NCI-H774 (cell line): ENCODE data around the gene SUCLG1.
"Not testable (repeated sequence)": the region's sequence is repeated elsewhere in the genome, so short reads cannot be mapped to it uniquely, and the experiment has no call there.

ENCODE experiments used
- DNase-seq: peaks from one replicate; lab custom pipeline; 2025; lab: John Stamatoyannopoulos, UW

SUCLG1 gene

GRCh38 chr2:84421197-84421596, 37.9 kb downstream of the SUCLG1 start:
- DNase-seq, result no peak

GRCh38 chr2:84417453-84418145, 41.5 kb downstream of the SUCLG1 start:
- DNase-seq, result no peak

GRCh38 chr2:84409531-84409930, 49.5 kb downstream of the SUCLG1 start:
- no peak for DNase-seq

GRCh38 chr2:84402111-84402510, 57.0 kb downstream of the SUCLG1 start:
- DNase-seq, result not testable (repeated sequence)

GRCh38 chr2:84399839-84400238, 59.2 kb downstream of the SUCLG1 start:
- not testable (repeated sequence) for DNase-seq

- DNase-seq, result no peak
Observed at GRCh38 chr2:84395820-84396219, 63.3 kb downstream of the SUCLG1 start.

- DNase-seq, result no peak
Observed at GRCh38 chr2:84394628-84395027, 64.5 kb downstream of the SUCLG1 start.

GRCh38 chr2:84393829-84394228, 65.3 kb downstream of the SUCLG1 start:
- no peak for DNase-seq

GRCh38 chr2:84389794-84390193, 69.3 kb downstream of the SUCLG1 start:
- DNase-seq, result no peak

GRCh38 chr2:84388921-84389490, 70.1 kb downstream of the SUCLG1 start:
- no peak for DNase-seq

GRCh38 chr2:84388133-84388532, 70.9 kb downstream of the SUCLG1 start:
- no peak for DNase-seq

- no peak for DNase-seq
Observed at GRCh38 chr2:84386336-84387040, 72.6 kb downstream of the SUCLG1 start.

- DNase-seq, result no peak
Observed at GRCh38 chr2:84383271-84383670, 75.8 kb downstream of the SUCLG1 start.

GRCh38 chr2:84380875-84381274, 78.2 kb downstream of the SUCLG1 start:
- no peak for DNase-seq

GRCh38 chr2:84378960-84379359, 80.1 kb downstream of the SUCLG1 start:
- no peak for DNase-seq

- no peak for DNase-seq
Observed at GRCh38 chr2:84375020-84375419, 84.1 kb downstream of the SUCLG1 start.

- DNase-seq, result no peak
Observed at GRCh38 chr2:84373866-84374265, 85.2 kb downstream of the SUCLG1 start.
